GM12892 (cell line): ENCODE results near the gene DOCK6.

Source experiments
- POLR2A ChIP-seq: IDR thresholded peaks from 2 replicates; pipeline ENCODE4 v1.6.1; 2011; ENCODE audit warnings: low read depth, low read length, control low read depth
- POLR2AphosphoS5 ChIP-seq: IDR thresholded peaks from 2 replicates; pipeline ENCODE4 v1.6.1; 2011; ENCODE audit warnings: low read depth, low read length, control low read depth
- TAF1 ChIP-seq: IDR thresholded peaks from 2 replicates; pipeline ENCODE4 v1.6.1; 2011; ENCODE audit warnings: low read depth, mild to moderate bottlenecking, control low read depth, low read length, borderline replicate concordance

DNA sequence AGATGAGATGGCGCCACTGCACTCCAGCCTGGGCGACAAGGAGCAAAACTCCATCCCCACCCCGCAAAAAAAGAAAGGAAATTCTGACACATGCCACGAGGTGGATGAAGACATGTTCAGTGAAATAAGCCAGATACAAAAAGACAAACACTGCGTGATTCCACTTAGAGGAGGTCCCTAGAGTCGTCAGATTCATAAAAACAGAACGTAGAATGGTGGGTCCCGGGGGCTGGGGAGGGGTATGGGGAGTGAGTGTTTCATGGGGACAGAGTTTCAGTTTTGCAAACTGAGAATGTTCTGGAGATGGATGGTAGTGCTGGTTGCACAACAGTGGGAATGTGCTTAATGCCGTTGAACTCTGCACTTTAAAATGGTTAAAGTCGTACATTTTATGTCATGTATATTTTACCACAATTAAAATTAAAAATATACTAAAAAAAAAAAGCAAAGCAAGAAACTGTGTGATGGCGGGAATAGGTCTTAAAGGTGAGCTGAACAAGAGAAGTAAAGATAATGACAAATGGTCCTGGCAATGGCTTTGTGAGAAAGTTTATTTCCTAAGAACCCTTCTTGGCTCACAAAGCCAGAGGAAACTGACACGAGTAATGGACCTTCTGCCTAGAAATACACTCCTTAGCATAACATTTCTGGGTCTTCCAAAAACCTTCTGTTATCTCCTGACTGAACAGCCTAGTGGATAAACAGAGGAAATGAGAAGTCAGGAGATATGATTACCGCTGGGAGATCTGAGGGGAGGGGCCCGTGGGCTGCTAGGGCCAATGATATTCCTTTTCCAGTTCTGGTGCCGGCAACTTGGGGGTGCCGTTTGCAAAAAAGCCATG is 102.5 kb downstream of the DOCK6 start:
- TF ChIP-seq POLR2A, result no peak
- no peak for TF ChIP-seq TAF1
- TF ChIP-seq POLR2AphosphoS5, result no peak
